Islet of Langerhans (tissue), 1 donor: ENCODE results near the gene LARGE1.

Experiments used
- FAIRE-seq: peaks from one replicate; lab custom pipeline; 2011; peaks lifted over from hg19 to GRCh38; lab: Jason Lieb, UNC

The LARGE1 gene

GRCh38 chr22:33717694-33718396 is 202.4 kb downstream of the LARGE1 start:
- FAIRE-seq, result no peak

GRCh38 chr22:33715237-33715985 is 204.9 kb downstream of the LARGE1 start:
- no peak for FAIRE-seq

GRCh38 chr22:33710326-33710725 is 209.9 kb downstream of the LARGE1 start:
- FAIRE-seq, result no peak

GRCh38 chr22:33707581-33707980 is 212.7 kb downstream of the LARGE1 start:
- FAIRE-seq, result no peak

GRCh38 chr22:33706100-33706499 is 214.2 kb downstream of the LARGE1 start:
- no peak for FAIRE-seq

GRCh38 chr22:33699176-33699575 is 221.1 kb downstream of the LARGE1 start:
- FAIRE-seq, result no peak

GRCh38 chr22:33697640-33698039 is 222.6 kb downstream of the LARGE1 start:
- no peak for FAIRE-seq

- no peak for FAIRE-seq
Observed at GRCh38 chr22:33691057-33691630, 229.1 kb downstream of the LARGE1 start.

- FAIRE-seq, result no peak
Observed at GRCh38 chr22:33688903-33689302, 231.4 kb downstream of the LARGE1 start.

- FAIRE-seq, result no peak
Observed at GRCh38 chr22:33687464-33687863, 232.8 kb downstream of the LARGE1 start.

GRCh38 chr22:33684087-33684486 is 236.2 kb downstream of the LARGE1 start:
- no peak for FAIRE-seq

- no peak for FAIRE-seq
Observed at GRCh38 chr22:33682927-33683326, 237.3 kb downstream of the LARGE1 start.

GRCh38 chr22:33680632-33681031 is 239.6 kb downstream of the LARGE1 start:
- FAIRE-seq, result no peak

GRCh38 chr22:33678523-33678922 is 241.8 kb downstream of the LARGE1 start:
- no peak for FAIRE-seq

- no peak for FAIRE-seq
Observed at GRCh38 chr22:33677536-33677935, 242.7 kb downstream of the LARGE1 start.

GRCh38 chr22:33674357-33674756 is 245.9 kb downstream of the LARGE1 start:
- no peak for FAIRE-seq

- no peak for FAIRE-seq
Observed at GRCh38 chr22:33669746-33670145, 250.5 kb downstream of the LARGE1 start.

- no peak for FAIRE-seq
Observed at GRCh38 chr22:33666961-33667619, 253.2 kb downstream of the LARGE1 start.

GRCh38 chr22:33666279-33666960 is 253.9 kb downstream of the LARGE1 start:
- no peak for FAIRE-seq

GRCh38 chr22:33659448-33659847 is 260.8 kb downstream of the LARGE1 start:
- no peak for FAIRE-seq

- FAIRE-seq, result no peak
Observed at GRCh38 chr22:33658775-33659174, 261.5 kb downstream of the LARGE1 start.

- FAIRE-seq, result no peak
Observed at GRCh38 chr22:33657670-33658069, 262.6 kb downstream of the LARGE1 start.
